ENCODE data around the gene HECW1.
"Not testable (repeated sequence)": the region's sequence is repeated elsewhere in the genome, so short reads cannot be mapped to it uniquely, and the experiment has no call there.

HECW1 gene

GRCh38 chr7:43308913-43309705, 196.7 kb downstream of the HECW1 start:
- DNase-seq (ENCODE audit: low read depth in 2 of 2) = no peak

DNA sequence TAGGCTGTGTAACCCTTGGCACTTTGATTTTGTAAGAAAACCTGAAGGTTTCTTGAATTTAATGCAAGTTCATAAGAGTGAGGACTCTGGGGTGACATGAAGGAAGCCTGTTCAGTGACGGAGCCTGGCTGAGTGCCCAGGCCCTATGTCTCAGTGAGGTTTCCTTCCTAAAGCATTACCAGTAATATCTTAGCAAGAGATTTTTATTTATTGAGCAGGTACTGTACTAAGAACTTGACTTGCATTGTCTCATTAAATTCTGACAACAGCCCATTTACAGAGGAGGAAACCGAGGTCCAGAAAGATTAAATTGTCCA, 197.2 kb downstream of the HECW1 start:
- no peak for DNase-seq (ENCODE audit: low read depth in 2 of 2)

GRCh38 chr7:43311052-43311451, 198.6 kb downstream of the HECW1 start:
- no peak for DNase-seq (ENCODE audit: low read depth in 2 of 2)

DNA sequence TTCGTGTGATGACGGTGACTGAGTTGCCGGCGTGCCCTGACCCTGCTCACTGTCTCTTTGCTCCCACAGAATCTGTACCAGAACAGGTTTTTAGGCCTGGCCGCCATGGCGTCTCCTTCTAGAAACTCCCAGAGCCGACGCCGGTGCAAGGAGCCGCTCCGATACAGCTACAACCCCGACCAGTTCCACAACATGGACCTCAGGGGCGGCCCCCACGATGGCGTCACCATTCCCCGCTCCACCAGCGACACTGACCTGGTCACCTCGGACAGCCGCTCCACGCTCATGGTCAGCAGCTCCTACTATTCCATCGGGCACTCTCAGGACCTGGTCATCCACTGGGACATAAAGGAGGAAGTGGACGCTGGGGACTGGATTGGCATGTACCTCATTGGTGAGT, 199.2 kb downstream of the HECW1 start:
- no peak for DNase-seq (ENCODE audit: low read depth in 2 of 2)

DNA sequence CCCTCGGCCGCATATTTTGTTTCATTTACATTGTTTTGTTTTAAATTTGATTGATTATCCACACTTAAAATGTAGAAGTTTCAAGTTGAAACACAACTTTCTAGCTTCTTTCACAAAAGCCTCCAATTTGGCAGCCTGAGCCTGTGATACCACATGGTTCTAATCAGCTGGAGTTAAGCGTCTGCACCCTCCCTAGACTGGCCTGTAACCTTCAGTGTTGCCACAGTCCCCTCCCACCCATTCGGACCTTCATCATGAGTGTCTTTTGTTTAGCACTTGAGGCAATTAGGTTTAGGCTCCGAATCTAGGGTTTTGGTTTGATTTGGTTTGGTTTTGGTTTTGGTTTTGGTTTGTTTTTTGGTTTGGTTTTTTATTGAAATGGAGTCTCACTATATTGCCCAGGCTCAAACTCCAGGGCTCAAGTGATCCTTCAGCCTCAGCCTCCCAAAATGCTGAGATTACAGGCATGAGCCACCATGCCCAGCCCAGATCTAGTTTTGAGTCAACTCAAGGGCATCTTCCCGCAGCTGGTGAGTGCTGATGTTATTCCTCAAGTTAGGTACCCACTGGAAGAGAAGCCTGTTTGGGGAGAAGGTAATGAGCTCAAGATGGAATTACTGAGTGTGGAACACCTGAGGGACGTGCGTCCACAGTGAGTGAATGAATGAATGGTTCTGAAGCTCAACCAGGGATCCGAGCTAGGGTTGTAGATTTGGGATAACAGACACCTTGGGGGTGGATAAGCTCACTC, 201.4 kb downstream of the HECW1 start:
- no peak for DNase-seq (ENCODE audit: low read depth in 2 of 2)

GRCh38 chr7:43314379-43315158, 202.1 kb downstream of the HECW1 start:
- DNase-seq (ENCODE audit: low read depth in 2 of 2) = no peak

DNA sequence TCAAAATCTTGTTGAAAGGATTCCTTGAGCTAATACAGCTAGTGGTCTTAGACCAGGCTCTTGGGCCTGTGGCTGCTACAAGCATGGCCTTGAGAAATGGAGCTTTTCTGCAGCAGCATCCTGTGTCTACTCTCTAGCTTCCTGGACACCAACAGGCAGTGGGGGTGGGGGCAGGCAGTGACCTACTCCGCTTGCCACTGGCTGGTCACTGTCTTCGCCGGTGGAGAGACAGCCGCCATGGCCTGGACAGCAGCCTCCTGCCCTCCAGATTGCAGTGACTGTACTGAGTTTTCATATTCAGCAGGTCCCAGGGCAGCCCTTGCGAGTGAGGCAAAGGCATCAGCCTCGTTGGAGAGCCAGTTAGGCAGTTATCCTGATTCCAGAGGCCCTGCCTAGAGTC, 204.6 kb downstream of the HECW1 start:
- no peak for DNase-seq (ENCODE audit: low read depth in 2 of 2)

GRCh38 chr7:43318188-43318770, 205.8 kb downstream of the HECW1 start:
- DNase-seq (ENCODE audit: low read depth in 2 of 2) = no peak

DNA sequence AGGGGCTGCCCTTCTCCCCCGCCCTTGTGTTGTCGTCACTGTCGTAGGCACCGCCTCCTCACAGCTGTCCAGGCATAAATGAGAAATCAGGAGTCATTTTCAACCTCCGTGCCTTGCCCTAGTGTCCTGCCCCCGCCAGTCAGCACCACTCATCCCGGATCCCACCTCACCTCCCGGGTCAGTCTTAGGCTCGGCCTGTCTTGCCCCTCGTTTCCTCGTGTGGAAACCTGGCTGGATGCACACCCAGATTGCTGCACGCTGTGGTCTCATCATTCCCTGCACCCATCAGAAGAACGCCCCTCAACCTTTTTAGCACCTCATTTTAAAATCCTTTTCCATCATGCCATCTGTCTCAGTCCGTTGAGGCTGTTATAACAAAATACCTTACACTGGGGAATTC, 213.1 kb downstream of the HECW1 start:
- no peak for DNase-seq (ENCODE audit: low read depth in 2 of 2)

GRCh38 chr7:43328336-43328735, 215.9 kb downstream of the HECW1 start:
- no peak for DNase-seq (ENCODE audit: low read depth in 2 of 2)

DNA sequence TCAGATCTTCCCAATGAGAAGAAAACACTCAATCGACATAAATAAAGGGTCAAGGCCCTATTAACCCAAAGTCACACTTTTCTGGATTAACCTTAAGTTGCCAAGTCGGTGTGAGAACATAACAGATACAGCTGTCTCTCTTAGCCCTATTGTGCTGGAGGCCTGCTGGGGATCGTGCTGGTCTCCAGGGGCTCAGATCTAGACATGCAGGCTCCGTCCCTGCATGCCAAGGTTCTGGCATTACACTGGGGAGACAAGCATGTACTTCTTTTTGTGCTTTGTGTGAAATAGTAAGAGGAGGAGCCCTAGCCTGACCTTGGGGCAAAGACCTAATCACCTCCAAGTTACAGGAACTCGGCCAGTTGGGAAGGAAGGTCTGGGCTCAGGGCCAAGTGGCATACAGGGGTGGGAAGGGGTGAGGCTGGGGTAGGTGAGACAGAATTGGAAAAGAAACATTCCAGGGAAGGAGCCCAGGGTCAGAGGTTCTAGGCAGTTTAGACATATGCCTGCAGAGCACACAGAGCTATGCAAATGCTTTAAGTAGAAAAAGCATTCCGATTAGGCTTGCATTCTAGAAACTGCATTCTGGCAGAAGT, 216.4 kb downstream of the HECW1 start:
- DNase-seq (ENCODE audit: low read depth in 2 of 2) = no peak

GRCh38 chr7:43332193-43332796, 219.8 kb downstream of the HECW1 start:
- no peak for DNase-seq (ENCODE audit: low read depth in 2 of 2)

DNA sequence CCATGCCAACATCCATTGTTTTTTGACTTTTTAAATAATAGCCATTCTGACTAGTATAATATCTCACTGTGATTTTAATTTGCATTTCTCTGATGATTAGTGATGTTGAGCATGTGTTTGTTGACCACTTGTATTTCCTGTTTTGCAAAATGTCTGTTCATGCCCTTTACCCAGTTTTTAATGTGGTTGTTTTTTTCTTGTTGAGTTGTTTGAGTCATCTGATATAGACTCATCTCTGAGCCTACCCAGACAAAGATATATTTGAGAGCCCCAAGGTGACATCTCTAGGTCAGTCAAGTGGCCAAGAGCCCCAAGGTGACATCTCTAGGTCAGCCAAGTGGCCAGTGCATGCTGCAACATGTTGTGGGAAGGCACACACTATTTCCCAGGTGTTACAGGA, 224.7 kb downstream of the HECW1 start:
- DNase-seq (ENCODE audit: low read depth in 2 of 2) = no peak

DNA sequence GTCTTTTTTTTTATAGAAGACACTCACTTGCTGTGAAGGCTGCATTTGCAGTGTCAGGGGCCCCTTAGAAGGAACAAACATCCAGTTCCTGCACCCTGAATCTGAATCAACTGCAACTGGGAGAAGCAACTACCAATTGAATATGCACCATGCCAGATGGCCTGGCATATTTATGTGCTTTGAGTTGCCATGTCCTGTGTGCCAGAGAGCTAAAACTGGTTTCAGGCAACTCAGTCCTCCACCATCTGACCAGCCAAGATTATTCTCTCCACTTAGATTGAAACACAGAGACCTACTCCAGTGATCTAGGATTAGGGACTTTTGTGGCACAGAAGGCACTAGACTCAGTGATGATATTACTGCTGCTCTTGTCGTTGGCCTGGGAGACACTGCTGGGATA, 225.4 kb downstream of the HECW1 start:
- no peak for DNase-seq (ENCODE audit: low read depth in 2 of 2)

- no peak for DNase-seq (ENCODE audit: low read depth in 2 of 2)
Observed at GRCh38 chr7:43341132-43341531, 228.7 kb downstream of the HECW1 start.

DNA sequence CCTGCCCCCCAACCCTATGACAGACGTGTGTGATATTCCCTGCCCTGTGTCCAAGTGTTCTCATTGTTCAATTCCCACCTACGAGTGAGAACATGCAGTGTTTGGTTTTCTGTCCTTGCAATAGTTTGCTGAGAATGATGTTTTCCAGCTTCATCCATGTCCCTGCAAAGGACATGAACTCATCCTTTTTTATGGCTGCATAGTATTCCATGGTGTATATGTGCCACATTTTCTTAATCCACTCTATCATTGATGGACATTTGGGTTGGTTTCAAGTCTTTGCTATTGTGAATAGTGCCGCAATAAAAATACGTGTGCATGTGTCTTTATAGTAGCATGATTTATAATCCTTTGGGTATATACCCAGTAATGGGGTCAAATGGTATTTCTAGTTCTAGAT, 231.0 kb downstream of the HECW1 start:
- not testable (repeated sequence) for DNase-seq (ENCODE audit: low read depth in 2 of 2)

- not testable (repeated sequence) for DNase-seq (ENCODE audit: low read depth in 2 of 2)
Observed at GRCh38 chr7:43345696-43346095, 233.2 kb downstream of the HECW1 start.

GRCh38 chr7:43351683-43352082, 239.2 kb downstream of the HECW1 start:
- DNase-seq (ENCODE audit: low read depth in 2 of 2) = no peak

- no peak for DNase-seq (ENCODE audit: low read depth in 2 of 2)
Observed at GRCh38 chr7:43353902-43354301, 241.5 kb downstream of the HECW1 start.

DNA sequence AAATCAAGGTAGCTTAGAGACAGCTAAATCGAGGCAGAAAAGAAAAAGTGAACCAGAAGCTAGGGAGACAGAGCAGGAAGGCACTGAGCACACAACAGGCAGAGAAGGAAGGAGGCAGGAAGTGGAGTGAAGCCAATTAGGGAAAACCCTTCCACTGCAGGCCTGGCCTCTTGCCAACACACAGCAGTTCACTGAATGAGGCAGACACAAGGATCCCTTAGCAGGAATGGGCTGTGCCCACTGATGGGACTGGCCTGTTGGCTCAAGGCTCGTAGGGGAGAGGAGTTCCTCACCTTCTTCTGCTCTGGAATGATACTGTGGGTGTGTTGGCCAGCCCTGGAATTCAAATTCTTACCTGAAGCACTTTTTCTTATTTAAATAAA, 250.2 kb downstream of the HECW1 start:
- DNase-seq (ENCODE audit: low read depth in 2 of 2) = no peak

GRCh38 chr7:43363035-43363791, 250.8 kb downstream of the HECW1 start:
- no peak for DNase-seq (ENCODE audit: low read depth in 2 of 2)

All from stimulated activated CD8-positive, alpha-beta memory T cell treated with anti-CD3 and anti-CD28 coated beads, Interleukin-2, amount 100 ng/mL, for 1 hour (primary cell).